Left lung (tissue), 10 donors: ENCODE data around the gene TNIK. TPM values are rescaled to one million over a fixed set of nuclear protein-coding genes. Genes with fewer than 3 reads are reported as not detected.

Experiments
- ATAC-seq: fragments of 200-7000 bp; cut with Tn5 transposase; one replicate; pipeline ENCODE4 v1.9.1; 2020; ENCODE audit warnings: moderate library complexity
- DNase-seq, 4 donors: peaks; one replicate each; pipeline ENCODE4 v3.0.0-alpha.2; 2013 to 2020
- H3K27ac ChIP-seq, 2 donors: fragments of 200-600 bp; sonication (generic) in 1 of 2; one replicate each; pipeline versions ENCODE4 v1.5.0 to v1.8.0; 2020 to 2021
- H3K27me3 ChIP-seq, 2 donors: fragments of 200-600 bp; sonication (generic) in 1 of 2; one replicate each; pipeline versions ENCODE4 v1.5.0 to v1.8.0; 2020 to 2021
- H3K36me3 ChIP-seq, 2 donors: fragments of 200-600 bp; sonication (generic) in 1 of 2; one replicate each; pipeline versions ENCODE4 v1.5.0 to v1.8.0; 2020 to 2021
- H3K4me1 ChIP-seq, 2 donors: fragments of 200-600 bp; one replicate each; pipeline ENCODE4 v1.8.0; 2021
- H3K4me3 ChIP-seq, 2 donors: fragments of 200-600 bp; sonication (generic) in 1 of 2; one replicate each; pipeline versions ENCODE4 v1.5.0 to v1.8.0; 2020 to 2021; ENCODE audit warnings: mild to moderate bottlenecking in 1 of 2
- H3K9me3 ChIP-seq, 2 donors: fragments of 200-600 bp; sonication (generic) in 1 of 2; one replicate each; pipeline versions ENCODE4 v1.5.0 to v1.8.0; 2020 to 2021
- intact Hi-C, 2 donors: fragments of 100-400 bp; cut with DNase I; formaldehyde crosslinking; loops; one replicate each; pipeline versions ENCODE4 v1.11.2 to v1.14.2; 2022
- polyA plus RNA-seq, 6 donors: library from polyadenylated mRNA; unstranded; fragments of 120-200 nt; gene quantifications; one replicate each; pipeline ENCODE4 v1.2.1, GENCODE V29; 2013; ENCODE audit not compliant: insufficient read length in 6 of 6
- total RNA-seq, 2 donors: library from RNA; stranded (reverse); fragmentation: NEBNext Ultra II Directional; extraction: Animal tissue kit (Norgen Biotek cat#: 25700); gene quantifications; one replicate each; pipeline ENCODE4 v1.2.1, GENCODE V29; 2021
- TF ChIP-seq, protein P1 (sequence below), 2 donors: fragments of 200-600 bp; sonication (generic) in 1 of 2; IDR thresholded peaks; one replicate each; pipeline versions ENCODE4 v1.5.0 to v1.8.0; 2021; ENCODE audit warnings: antibody characterized with exemption in 2 of 2
- donor health status: DM: no; HTN: yes; CAD: no.
- donor health status: DM: no; HTN: no; CAD: no.

The TNIK gene
- total and polyA plus RNA-seq, 8 donors = 14.8 to 42.0 (median 17.4) TPM

DNA sequence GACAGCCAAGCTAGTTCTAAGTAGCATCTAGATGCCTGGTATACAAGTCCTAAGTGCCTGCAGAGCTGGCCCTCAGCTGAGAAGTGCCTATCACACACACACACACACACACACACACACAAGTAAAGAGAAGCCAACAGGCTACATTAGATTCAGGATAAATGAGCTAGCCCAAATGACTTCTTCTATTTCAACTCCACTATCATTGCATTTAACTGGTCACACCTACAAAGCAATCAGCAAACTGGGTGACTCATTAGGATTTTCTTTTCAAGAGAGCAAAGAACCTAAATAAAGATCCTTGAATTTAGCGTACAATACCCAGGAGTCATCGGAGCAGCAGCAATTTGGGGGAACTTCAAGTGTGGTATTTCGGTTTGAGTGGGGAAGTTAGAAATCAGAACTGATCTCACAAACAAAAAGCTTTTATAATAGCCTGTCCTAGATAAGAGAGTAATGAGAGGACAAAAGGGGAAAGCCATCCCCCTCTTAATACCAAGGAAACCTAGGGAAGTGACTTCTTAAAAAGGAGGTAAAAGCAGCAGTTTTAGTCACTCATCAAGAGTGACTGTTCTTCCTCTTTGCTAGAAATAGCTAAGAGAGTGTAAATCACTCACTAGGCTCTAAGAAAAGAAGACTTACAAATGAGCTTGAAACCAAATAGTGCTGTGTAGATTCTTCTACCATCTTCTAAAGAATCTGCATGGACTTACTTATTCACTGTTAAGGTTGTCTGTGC is 112.7 kb downstream of the TNIK start:
- Histone ChIP-seq H3K9me3 (no peaks in the 10 kb centered on the region), H3K27me3 (no peaks in the 10 kb centered on the region), H3K36me3 (no peaks in the 10 kb centered on the region), H3K4me3 (no peak overlapping the region), H3K27ac (peak overlapping the region; percentile 51 to 75), H3K4me1 (peaks cover 3 to 37% of the 10 kb centered on the region in 2 donors)
- intact Hi-C loops = no loop called here
- DNase-seq = no peak
- TF ChIP-seq, protein P1, sequence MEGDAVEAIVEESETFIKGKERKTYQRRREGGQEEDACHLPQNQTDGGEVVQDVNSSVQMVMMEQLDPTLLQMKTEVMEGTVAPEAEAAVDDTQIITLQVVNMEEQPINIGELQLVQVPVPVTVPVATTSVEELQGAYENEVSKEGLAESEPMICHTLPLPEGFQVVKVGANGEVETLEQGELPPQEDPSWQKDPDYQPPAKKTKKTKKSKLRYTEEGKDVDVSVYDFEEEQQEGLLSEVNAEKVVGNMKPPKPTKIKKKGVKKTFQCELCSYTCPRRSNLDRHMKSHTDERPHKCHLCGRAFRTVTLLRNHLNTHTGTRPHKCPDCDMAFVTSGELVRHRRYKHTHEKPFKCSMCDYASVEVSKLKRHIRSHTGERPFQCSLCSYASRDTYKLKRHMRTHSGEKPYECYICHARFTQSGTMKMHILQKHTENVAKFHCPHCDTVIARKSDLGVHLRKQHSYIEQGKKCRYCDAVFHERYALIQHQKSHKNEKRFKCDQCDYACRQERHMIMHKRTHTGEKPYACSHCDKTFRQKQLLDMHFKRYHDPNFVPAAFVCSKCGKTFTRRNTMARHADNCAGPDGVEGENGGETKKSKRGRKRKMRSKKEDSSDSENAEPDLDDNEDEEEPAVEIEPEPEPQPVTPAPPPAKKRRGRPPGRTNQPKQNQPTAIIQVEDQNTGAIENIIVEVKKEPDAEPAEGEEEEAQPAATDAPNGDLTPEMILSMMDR (IDR thresholded peaks at IDR 0.05) = no peak
- peak; percentile 56 for ATAC-seq

DNA sequence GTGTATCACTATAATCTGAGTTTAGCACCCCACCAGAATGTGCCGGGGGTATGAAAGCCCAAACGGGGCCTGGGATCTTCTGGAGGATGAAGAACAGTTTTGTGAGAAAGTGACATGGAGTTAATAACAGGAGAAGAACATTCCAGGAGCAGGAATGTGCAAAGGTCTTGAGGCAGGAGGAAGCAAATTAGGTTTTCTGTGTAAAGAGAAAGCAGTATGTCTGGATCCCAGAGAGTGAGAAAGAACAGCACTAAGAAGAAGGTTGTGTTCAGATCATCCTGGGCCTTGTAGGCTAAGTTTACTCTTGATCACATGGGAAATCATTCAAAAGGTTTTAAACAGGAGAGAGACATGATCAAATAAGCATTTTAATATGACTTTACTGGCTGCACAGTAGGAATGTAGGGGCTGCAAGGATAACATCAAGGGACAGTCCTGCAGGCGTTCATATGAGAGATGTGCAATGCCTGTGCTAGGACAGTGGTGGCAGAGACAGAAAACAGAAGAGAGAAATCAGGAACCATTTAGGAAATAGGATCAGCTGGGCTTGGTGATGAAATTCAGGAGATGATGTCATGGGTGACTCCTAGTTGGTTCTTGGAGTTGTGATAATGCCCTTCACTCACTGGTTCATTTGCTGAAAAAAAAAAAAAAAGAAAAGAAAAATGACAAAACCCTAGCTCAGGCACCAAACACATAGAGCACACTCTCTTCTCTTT is 113.5 kb downstream of the TNIK start:
- H3K9me3 ChIP-seq = no peaks in the 10 kb centered on the region
- no peak overlapping the region for H3K4me3 ChIP-seq
- peaks cover 0 to 35% of the 10 kb centered on the region in 2 donors for H3K4me1 ChIP-seq
- TF ChIP-seq, protein P1 (IDR thresholded peaks at IDR 0.05) = no peak
- DNase-seq (peak in 1 of 4 donors; percentile 35), ATAC-seq (peak; percentile 58)
- H3K36me3 ChIP-seq = no peaks in the 10 kb centered on the region
- intact Hi-C loops = no loop called here
- no peaks in the 10 kb centered on the region for H3K27me3 ChIP-seq
- H3K27ac ChIP-seq = peak overlapping the region in 1 of 2 donors; percentile 75

DNA sequence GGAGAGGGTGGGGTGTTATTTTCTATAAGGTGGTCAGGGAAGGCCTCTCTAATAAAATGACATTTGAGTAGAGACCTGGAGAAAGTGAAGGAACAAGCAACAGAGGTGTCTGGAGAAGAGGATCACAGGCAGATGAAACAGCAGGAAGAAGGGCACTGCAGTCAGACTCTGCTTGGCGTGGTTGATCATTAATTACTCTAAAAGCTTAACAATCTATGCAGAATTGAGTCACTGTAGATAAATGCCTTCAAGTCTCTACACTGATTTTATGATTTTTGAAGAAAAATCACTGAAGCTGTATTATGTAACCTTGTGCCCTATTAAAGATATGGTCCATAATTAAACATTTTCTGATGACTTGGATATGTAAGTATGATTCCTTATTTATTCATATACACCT is 114.2 kb downstream of the TNIK start:
- Histone ChIP-seq H3K27me3 (no peaks in the 10 kb centered on the region), H3K36me3 (no peaks in the 10 kb centered on the region), H3K27ac (no peak overlapping the region), H3K4me1 (peaks cover 0 to 30% of the 10 kb centered on the region in 2 donors), H3K9me3 (no peaks in the 10 kb centered on the region), H3K4me3 (no peak overlapping the region)
- TF ChIP-seq, protein P1 (IDR thresholded peaks at IDR 0.05) = no peak
- ATAC-seq (no peak), DNase-seq (no peak)
- intact Hi-C loops = no loop called here

DNA sequence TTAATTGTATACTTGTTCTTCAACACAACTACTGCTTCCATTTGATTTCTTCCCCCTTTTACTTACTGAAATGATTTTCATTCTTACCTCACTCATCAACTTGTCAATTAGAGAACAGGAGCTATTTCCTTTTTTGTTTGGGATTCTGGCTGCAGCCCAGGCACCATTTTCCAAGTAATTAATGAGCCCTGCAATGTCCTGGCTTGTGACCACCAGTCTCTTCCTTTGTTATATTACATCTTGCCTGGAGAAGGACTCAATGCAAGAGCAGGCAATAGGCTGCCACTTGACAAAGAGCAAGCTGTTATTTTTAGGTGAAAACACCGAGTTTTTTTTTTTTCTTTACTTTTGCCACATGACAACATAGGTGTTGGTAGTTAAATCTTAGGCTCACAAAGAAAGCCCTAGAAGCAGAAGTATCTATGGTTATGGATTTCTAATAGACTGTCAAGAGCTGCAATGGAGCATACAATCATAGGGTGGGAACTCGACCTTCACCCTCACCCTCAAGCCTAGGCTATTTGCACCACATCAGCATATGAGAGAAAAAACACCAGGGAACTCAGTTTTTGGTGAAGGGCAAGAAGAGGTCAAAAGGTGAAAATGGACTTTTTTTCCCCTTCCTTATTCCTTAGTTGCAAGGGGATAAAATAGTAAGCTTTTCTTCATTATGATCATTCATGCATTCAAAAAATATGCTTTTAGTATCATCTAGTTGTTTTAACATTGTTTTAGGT is 114.9 kb downstream of the TNIK start:
- H3K9me3 ChIP-seq = no peaks in the 10 kb centered on the region
- no peak overlapping the region for H3K4me3 ChIP-seq
- intact Hi-C loops = no loop called here
- H3K27me3 ChIP-seq = no peaks in the 10 kb centered on the region
- H3K36me3 ChIP-seq = no peaks in the 10 kb centered on the region
- H3K4me1 ChIP-seq = peaks cover 0 to 23% of the 10 kb centered on the region in 2 donors
- ATAC-seq (no peak), DNase-seq (no peak)
- TF ChIP-seq, protein P1 (IDR thresholded peaks at IDR 0.05) = no peak
- H3K27ac ChIP-seq = no peak overlapping the region

DNA sequence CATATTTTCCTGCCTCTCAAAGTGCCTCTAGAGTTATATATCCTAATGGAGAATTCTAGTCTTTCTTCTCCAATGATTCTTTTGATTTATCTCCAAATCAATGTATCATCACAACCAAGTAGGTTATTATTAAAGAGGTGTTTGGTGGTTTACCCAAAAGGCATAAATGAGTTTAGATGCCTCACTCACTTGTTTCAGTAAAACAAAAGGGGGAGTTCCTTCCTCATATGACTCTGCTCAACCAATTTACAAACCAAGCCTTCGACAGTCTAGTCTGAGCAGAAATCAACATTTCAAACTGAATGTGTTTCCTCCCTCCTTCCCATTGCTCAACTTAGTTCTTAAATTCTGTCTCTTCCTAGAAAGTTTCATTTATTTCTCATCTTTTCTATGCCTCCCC is 116.5 kb downstream of the TNIK start:
- no peak for ATAC-seq
- TF ChIP-seq, protein P1 (IDR thresholded peaks at IDR 0.05) = no peak

More for the DNA sequence above, 116.5 kb downstream of the TNIK start:
- no peak overlapping the region for H3K4me3 ChIP-seq
- H3K27ac ChIP-seq = no peak overlapping the region
- H3K9me3 ChIP-seq = no peaks in the 10 kb centered on the region
- H3K27me3 ChIP-seq = no peaks in the 10 kb centered on the region
- H3K36me3 ChIP-seq = no peaks in the 10 kb centered on the region
- DNase-seq = no peak
- peaks cover 4 to 23% of the 10 kb centered on the region in 2 donors for H3K4me1 ChIP-seq
- intact Hi-C loops = no loop called here
